Activated T-cell treated with anti-CD3 and anti-CD28 coated beads, Interleukin-2, amount 50 U/mL, for 1 hour (primary cell): ENCODE results near the gene SULT4A1.

Experiments
- DNase-seq: peaks from one replicate; pipeline ENCODE4 v3.0.0-alpha.2; 2020

The SULT4A1 gene

GRCh38 chr22:43843783-43844530 is 18.4 kb downstream of the SULT4A1 start:
- DNase-seq = no peak

DNA sequence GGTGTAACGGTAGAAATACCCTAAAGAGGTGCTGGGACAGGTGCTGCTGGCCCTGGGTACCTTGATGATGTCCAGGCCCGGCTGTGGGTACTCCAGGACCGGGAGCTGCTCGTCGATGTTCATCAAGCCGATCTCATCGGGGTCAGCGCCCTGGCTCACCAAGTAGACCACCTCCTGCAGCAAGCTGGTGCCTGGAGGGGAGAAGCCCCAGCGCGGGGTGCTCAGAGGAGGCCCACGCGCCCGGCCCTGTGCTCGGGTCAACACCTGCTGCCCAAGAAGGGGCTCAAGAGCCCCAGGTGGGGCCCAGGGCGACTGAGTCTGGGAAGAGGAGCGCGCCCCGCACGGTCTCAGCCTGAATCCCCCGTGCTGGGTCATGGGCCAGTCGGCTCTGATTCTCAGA is 20.6 kb downstream of the SULT4A1 start:
- DNase-seq = no peak

DNA sequence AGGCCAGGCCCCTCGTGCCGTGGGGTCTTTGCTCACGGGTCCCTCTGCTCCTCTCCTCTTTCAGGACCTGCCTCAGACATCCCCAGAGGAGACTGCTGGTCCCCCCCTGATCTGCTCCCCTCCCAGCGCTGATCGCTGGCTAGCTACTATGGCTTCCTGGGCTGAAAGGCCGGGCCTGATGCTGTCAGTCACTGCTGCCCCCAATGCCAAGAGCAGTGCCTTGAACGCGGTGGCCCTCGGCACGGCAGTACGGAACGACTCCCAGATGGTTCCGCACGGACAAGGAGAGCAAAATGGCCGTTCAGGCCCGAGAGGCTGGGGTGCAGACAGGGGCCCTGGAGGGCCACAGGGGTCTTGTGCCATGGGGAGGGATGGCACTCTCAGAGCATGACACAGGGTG is 21.5 kb downstream of the SULT4A1 start:
- DNase-seq = no peak

GRCh38 chr22:43840431-43840830 is 21.9 kb downstream of the SULT4A1 start:
- no peak for DNase-seq

GRCh38 chr22:43839781-43840180 is 22.5 kb downstream of the SULT4A1 start:
- DNase-seq = no peak

DNA sequence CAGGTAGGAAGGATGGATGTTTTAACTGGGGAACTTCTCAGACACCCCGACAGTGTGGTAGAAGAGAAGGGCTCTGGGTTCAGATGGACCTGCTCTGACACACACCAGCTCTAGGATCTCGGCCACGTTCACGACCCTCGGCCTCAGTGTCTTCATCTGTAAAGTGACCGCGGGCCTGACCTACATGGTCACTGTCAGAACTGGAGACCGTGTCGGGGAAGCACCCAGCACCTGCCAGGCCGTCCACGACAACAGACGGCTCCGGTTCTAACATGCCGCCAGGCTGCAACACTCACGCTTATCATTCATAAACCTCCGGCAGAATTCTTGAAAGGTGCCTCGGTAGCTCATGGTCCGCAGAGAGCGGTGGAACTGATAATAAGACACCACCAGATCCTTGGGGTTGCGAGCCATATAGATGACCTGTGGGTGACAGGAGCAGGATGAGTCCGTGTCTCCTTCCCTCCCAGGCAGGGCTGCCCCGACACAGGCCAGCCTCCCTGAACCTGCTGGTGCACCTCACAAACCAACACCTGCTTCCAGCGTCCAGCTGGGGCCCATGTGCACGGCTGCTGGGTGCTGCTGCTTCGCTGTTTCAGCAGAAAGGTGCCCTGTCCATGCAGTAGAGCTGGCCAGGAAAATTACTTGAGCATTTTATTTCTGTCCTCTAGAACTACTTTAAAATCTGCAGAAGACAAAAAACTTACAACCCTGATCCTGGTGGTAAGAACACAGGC is 23.6 kb downstream of the SULT4A1 start:
- no peak for DNase-seq

DNA sequence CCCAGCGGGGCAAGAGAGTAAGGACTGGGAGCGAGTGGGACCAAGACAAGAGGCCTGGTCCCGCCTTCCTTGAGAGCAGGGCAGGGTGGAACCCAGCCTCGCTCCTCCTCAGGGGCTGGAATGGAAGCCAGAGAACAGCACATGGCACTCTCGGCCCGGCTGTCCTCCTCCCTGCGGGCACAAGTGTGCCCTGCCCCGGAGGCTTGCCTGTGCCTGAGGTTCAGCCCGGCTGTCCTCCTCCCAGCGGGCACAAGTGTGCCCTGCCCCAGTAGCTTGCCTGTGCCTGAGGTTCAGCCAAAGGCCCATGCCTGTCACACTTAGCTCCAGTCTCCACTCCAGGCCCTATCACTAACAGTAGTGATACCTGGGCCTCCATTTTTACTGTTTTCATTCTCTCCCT is 24.2 kb downstream of the SULT4A1 start:
- DNase-seq = no peak

DNA sequence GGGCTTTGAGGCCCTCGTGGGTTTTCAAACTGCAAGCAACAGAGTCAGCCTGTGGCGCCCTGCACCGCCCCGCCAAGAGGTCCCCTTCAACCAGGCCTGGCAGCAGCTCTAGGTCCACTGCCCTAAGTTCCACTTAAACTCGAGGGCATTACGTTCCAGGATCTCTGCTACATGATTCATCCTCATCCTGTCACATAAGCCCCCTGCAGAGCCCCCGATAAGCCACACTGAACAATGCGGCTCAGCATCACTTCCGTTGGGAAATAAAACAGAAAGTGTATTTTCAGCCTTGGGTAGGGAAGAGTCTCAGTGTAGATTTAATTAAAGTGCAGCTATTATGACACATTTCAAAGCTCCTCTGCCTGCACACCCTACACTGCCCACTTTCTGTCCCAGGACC is 24.6 kb downstream of the SULT4A1 start:
- no peak for DNase-seq

DNA sequence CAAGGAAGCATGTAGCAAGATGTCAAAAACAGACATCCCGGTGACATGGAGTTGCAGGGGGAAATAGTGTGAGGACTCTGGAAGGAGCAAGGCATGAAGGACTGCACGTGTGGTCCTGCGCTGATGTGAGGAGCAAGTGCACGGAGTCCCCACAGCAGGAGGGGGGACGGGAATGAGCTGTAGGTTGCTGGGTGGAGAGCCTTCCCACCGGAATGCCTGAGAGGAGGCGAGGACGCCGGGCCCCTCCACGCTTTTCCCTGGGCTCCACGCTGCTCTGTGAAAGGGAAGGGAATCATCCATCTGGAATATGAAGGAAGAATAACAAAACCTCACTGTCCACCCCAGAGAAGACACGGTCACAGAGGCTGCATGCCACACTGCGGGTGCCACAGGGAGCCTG is 26.6 kb downstream of the SULT4A1 start:
- DNase-seq = no peak

GRCh38 chr22:43835166-43835565 is 27.1 kb downstream of the SULT4A1 start:
- DNase-seq = no peak

DNA sequence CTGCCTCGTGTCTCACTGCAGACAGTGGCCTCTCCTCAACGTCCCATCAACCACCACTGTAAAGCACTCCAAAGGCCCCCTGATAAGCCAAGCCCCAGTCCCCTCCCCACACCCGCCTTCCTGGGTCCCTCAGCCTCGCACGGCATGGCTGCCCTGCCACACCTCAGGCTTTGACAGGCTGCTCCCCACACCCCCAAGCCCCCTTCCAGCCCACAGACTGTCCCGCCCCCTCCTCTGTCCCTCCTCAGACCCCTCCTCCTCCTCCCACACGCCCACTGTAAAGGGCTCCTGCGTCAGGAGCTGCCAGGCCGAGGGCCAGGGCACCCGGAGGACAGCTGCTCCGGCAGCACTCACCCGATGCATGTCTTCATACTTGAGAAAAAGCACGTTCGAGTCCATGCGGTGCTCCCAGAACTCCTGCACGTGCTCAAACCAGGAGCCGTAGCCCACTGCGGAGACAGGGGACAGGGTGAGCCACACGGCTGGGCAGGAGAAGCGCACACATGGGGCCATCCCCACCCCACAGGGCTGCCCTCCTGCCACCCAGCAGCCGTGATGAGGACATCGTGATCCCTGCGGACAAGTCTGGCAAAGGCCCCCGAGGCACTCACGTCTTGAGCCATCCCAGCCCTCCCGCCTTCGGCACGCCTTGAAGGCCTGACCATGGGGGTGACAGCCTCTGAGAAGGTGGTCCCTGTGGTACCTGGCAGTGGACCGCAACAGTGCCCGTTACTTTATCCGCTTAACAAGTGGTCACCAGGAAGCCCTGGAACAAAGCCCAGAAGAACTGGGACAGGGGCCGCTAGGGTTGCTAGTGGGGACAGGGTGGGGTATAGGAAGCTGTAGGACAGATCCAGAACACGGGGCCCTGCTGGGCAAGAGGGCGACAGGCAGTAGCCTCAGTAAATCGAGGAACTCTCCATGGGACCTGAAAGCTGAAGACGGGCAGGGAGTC is 28.8 kb downstream of the SULT4A1 start:
- no peak for DNase-seq

DNA sequence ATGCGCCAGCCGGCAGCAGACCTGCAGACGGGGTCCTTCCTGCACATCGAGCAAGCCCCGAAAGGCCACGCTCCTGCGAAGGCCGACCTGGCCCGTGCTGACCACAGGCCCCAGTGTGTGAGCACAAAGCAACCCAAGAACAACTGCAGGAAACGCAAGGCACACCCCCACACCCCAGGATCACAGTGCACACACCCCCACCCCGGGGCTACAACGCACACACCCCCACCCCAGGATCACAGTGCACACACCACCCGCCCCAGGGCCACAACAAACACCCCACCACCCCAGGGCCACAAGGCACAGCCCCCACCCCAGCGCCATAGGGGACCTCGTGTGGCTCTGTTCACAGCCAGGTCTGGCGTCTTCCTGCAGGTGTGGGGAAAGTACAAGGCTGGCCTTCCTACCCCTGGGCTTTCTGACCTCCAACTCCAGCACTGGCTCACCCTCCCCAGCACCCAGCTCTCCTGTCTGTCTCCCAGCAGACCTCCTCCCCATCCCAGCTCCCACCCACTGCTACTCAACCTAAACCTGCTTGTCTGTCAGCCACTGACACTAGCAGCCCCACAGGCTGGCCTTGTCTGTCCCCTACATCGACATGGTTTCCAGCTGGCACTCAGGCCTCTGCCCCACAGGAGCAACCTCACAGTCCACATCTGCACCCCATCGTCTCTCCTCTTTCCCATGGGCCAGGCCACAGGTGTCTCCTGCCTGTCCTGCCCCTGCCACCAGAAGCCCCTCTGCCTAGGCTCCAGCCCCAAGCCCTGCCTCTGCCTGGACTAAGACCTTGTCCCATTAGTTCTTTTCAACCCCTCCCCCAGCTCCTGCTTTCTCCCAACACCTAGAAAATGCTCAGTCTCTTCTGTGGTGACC is 29.7 kb downstream of the SULT4A1 start:
- no peak for DNase-seq

DNA sequence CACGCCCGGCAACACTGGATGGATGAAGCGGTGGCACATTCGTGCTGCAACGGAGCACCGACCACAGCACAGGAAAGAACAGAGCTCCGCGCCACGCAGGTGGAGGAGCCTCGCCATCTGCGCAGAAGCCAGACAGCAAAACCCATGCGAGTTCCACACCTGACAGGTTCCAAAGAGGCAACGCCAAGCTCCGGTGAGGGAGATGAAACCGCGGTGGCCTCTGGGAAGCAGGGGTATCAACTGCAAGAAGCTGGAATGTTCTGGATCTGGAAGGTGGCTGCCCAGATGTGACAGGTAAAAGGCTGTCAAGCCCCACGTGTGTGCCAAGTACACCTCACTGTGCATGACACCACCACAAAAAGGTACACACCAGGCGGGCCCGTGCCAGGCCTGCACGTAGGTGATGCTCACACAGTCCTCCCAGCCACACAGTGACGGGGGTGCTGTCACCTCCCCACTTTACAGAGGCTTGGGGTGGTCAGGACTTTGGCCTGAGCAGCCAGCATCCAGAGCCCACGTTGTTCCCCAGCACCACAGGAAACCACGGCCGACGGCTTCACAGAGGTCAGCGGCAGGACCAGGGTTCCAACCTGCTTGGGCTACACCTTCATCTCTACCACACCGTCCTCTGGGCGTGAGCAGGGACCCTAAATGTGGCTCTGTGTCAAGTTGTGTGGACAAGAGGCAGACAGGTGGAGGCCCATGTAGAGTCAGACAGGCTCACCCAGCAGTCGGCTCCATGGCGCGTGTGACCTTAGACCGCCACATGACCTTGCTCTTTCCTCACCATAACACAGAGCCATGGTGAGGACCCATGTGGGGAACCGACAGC is 30.5 kb downstream of the SULT4A1 start:
- DNase-seq = no peak

DNA sequence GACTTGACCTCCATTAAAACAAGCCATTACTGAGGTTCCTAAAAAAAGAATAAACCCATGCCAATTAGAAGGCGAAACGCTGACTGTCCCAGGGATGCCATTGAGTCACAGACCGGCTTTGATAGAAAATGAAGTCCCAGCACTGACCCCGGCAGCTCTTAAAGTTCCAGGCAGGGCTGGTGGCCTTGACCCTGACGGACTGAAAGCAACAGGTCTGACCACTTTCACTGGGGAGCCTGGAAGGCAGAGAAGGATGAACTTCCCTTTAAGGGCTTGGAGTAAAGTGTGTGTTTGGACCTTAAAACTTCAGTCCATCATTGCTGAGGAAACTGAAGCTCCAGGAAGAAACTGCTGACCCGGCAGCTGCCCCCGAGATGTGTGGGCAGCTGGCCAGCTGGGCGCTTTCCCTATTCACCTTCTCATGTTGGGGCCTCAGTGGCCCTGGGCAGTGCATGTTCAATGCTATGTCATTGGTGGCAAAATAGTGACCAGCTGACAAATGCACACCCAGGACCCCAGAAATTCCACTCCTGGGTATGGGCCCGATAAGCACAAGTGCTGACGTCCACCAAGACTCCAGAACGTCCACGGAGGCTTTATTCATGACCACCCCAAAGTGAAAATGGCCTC is 31.3 kb downstream of the SULT4A1 start:
- DNase-seq = no peak

GRCh38 chr22:43829904-43830851 is 32.1 kb downstream of the SULT4A1 start:
- DNase-seq = no peak

DNA sequence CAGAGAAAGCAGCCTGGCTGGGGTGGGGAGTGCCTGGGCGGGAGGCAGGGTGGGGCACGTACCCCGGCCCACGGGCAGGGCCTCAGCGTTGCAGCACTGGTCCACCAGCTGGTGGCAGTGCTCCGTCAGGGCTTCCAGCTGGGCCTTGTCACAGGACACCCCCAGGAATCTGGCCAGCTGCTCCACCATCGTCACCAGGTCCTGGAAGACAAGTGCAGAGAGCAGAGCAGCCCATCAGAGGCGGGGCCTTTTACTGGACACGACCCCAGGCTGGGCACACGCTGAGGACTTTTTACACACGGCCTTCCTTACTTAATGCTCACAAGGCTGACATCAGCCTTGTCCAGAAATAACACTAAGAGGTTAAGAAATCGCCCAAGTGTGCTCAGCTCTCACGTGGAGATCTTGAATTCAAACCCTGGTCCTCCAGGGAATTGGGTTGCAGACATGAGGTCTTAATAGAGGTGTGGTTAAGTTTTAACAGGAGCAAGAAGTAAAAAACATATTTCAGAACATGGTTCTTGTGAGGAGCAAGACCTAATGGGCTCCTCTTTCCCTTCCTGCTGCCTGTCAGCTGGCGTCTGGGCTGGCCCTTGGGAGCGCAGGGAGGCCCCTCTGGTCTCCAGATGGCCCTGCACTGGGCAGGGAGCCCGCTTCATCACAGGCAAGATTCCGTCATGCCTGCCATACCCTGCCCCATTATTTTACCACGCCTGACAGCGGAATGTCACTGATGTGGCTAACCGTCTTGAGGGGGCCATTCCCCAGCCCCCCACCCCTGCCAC is 33.1 kb downstream of the SULT4A1 start:
- DNase-seq = no peak

- no peak for DNase-seq
These were observed 33.7 kb downstream of the SULT4A1 start for GRCh38 chr22:43828725-43828997.

- DNase-seq = no peak
These were observed 34.2 kb downstream of the SULT4A1 start for GRCh38 chr22:43827926-43828724.
